CD4-positive, alpha-beta T cell treated with Interleukin-1 beta for 1 hour (primary cell): Measurements from ENCODE around the gene SGMS2.

Source experiments
- DNase-seq, 2 donors: peaks; one replicate each; pipeline ENCODE4 v3.0.0-alpha.2; 2020 to 2022

SGMS2 gene

GRCh38 chr4:107831140-107831539, 6.4 kb downstream of the SGMS2 start:
- no peak for DNase-seq

GRCh38 chr4:107832275-107832807, 7.6 kb downstream of the SGMS2 start:
- no peak for DNase-seq

GRCh38 chr4:107834241-107834794, 9.6 kb downstream of the SGMS2 start:
- DNase-seq: no peak

GRCh38 chr4:107835406-107835805, 10.7 kb downstream of the SGMS2 start:
- DNase-seq: no peak

- DNase-seq: peak in 1 of 2 donors; percentile 6
Observed at GRCh38 chr4:107837317-107837716, 12.6 kb downstream of the SGMS2 start.

- peak in 1 of 2 donors; percentile 8 for DNase-seq
Observed at GRCh38 chr4:107837776-107838618, 13.3 kb downstream of the SGMS2 start.

GRCh38 chr4:107838861-107839565, 14.3 kb downstream of the SGMS2 start:
- no peak for DNase-seq

- DNase-seq: peak in 1 of 2 donors; percentile 22
Observed at GRCh38 chr4:107843391-107843790, 18.7 kb downstream of the SGMS2 start.

- no peak for DNase-seq
Observed at GRCh38 chr4:107845681-107846080, 20.9 kb downstream of the SGMS2 start.

- no peak for DNase-seq
Observed at GRCh38 chr4:107850438-107850837, 25.7 kb downstream of the SGMS2 start.

- DNase-seq: no peak
Observed at GRCh38 chr4:107853444-107854355, 29.0 kb downstream of the SGMS2 start.

GRCh38 chr4:107854356-107855022, 29.8 kb downstream of the SGMS2 start:
- DNase-seq: no peak

- DNase-seq: no peak
Observed at GRCh38 chr4:107855723-107856122, 31.0 kb downstream of the SGMS2 start.

- no peak for DNase-seq
Observed at GRCh38 chr4:107856901-107857300, 32.2 kb downstream of the SGMS2 start.

GRCh38 chr4:107857741-107858140, 33.0 kb downstream of the SGMS2 start:
- no peak for DNase-seq

GRCh38 chr4:107858158-107858742, 33.5 kb downstream of the SGMS2 start:
- DNase-seq: no peak

- peak in 1 of 2 donors; percentile 8 for DNase-seq
Observed at GRCh38 chr4:107862658-107863057, 37.9 kb downstream of the SGMS2 start.

GRCh38 chr4:107863416-107863815, 38.7 kb downstream of the SGMS2 start:
- no peak for DNase-seq

- DNase-seq: no peak
Observed at GRCh38 chr4:107863850-107864371, 39.2 kb downstream of the SGMS2 start.

- no peak for DNase-seq
Observed at GRCh38 chr4:107866726-107867125, 42.0 kb downstream of the SGMS2 start.

- DNase-seq: no peak
Observed at GRCh38 chr4:107870236-107870635, 45.5 kb downstream of the SGMS2 start.
